Esophagus squamous epithelium (tissue), 4 donors: ENCODE data around the gene MYOCD.

Experiments
- POLR2A ChIP-seq, 4 donors: fragments of 450-650 bp; IDR thresholded peaks; one replicate each; pipeline ENCODE4 v1.6.1; 2017; ENCODE audit warnings: antibody characterized with exemption in 4 of 4, mild to moderate bottlenecking in 4 of 4, moderate library complexity in 3 of 4
- TF ChIP-seq, protein P1 (sequence below), 6 experiments: fragments of 450-650 bp in 4 of 6; fragments of 200-600 bp in 2 of 6; sonication (generic) in 2 of 6; IDR thresholded peaks; one replicate each; pipeline ENCODE4 v1.5.1; 2016 to 2019; ENCODE audit warnings: antibody characterized with exemption in 6 of 6, mild to moderate bottlenecking in 4 of 6, moderate library complexity in 4 of 6

DNA sequence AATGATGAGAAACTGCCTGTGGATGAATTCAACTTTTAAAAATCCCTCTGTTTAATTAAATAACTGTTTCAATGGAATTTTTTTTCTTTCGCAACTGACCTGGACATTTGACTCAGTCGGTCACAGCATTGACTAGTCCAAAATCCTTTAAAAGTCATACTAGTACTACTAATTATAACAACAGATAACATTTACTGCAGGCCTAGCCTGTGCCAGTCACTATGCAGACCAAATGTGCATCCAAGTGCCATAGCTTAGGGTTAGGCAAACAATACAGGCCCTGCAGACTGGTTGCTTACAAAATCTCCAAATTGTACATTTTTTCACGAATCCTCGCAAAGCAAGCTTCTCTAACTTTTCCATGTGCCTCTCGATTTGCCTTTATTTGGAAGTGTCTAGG lies 56.6 kb downstream of the MYOCD start:
- TF ChIP-seq, protein P1, sequence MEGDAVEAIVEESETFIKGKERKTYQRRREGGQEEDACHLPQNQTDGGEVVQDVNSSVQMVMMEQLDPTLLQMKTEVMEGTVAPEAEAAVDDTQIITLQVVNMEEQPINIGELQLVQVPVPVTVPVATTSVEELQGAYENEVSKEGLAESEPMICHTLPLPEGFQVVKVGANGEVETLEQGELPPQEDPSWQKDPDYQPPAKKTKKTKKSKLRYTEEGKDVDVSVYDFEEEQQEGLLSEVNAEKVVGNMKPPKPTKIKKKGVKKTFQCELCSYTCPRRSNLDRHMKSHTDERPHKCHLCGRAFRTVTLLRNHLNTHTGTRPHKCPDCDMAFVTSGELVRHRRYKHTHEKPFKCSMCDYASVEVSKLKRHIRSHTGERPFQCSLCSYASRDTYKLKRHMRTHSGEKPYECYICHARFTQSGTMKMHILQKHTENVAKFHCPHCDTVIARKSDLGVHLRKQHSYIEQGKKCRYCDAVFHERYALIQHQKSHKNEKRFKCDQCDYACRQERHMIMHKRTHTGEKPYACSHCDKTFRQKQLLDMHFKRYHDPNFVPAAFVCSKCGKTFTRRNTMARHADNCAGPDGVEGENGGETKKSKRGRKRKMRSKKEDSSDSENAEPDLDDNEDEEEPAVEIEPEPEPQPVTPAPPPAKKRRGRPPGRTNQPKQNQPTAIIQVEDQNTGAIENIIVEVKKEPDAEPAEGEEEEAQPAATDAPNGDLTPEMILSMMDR (IDR thresholded peaks at IDR 0.05): no peak
- TF ChIP-seq POLR2A (IDR thresholded peaks at IDR 0.05): no peak
